ENCODE measurements around the gene APIP.

DNA sequence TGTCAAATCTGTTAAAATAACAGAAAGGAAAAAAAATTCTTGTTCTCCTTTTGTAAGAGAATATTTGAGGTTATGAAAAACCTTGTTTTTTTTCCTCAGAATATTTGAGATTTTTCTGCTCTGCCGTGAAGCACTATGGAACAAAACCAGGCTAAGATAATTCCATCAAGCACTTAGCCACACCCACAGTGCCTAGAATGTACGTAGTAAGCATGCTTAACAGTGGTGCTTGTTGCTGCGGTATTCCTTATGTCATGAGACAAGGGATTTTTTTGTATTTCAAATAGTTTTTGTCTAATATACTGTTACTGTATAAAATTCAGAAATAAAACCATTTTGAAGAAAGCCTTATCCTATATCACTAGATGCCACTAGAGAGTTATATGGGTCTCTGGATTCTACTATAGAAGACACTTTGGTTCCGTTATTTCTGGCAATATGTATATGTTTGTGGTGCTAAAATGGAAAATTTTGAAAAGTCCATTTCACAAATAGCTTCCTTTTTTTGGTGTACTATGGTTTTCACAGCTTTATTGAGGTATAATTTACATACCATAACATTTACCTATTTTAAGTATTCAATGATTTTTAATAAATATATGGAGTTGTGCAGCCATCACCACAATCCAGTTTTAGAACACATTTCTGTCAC is 24.0 kb upstream of the APIP start:
- no peak for TF ChIP-seq POLR2A (IDR thresholded peaks at IDR 0.05)
- TF ChIP-seq, protein P1, sequence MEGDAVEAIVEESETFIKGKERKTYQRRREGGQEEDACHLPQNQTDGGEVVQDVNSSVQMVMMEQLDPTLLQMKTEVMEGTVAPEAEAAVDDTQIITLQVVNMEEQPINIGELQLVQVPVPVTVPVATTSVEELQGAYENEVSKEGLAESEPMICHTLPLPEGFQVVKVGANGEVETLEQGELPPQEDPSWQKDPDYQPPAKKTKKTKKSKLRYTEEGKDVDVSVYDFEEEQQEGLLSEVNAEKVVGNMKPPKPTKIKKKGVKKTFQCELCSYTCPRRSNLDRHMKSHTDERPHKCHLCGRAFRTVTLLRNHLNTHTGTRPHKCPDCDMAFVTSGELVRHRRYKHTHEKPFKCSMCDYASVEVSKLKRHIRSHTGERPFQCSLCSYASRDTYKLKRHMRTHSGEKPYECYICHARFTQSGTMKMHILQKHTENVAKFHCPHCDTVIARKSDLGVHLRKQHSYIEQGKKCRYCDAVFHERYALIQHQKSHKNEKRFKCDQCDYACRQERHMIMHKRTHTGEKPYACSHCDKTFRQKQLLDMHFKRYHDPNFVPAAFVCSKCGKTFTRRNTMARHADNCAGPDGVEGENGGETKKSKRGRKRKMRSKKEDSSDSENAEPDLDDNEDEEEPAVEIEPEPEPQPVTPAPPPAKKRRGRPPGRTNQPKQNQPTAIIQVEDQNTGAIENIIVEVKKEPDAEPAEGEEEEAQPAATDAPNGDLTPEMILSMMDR (IDR thresholded peaks at IDR 0.05): no peak

All from Peyer's patch (tissue), 4 donors.